AG09309 (cell line): Measurements from ENCODE around the gene NOB1.

Source experiments
- DNase-seq: peaks from one replicate; pipeline ENCODE4 v3.0.0-alpha.2; 2010; ENCODE audit warnings: low read depth
- H3K4me3 ChIP-seq: 2 replicates; pipeline ENCODE4 v1.5.1; 2011; ENCODE audit warnings: mild to moderate bottlenecking, low read depth, low read length, moderate library complexity; ENCODE audit not compliant: control insufficient read depth
- TF ChIP-seq, protein P1 (sequence below): IDR thresholded peaks from 2 replicates; pipeline ENCODE4 v1.5.1; 2011; ENCODE audit warnings: mild to moderate bottlenecking, low read depth, low read length, inconsistent platforms; ENCODE audit not compliant: insufficient read depth, control insufficient read depth; ENCODE audit errors: missing control alignments

Gene NOB1

DNA sequence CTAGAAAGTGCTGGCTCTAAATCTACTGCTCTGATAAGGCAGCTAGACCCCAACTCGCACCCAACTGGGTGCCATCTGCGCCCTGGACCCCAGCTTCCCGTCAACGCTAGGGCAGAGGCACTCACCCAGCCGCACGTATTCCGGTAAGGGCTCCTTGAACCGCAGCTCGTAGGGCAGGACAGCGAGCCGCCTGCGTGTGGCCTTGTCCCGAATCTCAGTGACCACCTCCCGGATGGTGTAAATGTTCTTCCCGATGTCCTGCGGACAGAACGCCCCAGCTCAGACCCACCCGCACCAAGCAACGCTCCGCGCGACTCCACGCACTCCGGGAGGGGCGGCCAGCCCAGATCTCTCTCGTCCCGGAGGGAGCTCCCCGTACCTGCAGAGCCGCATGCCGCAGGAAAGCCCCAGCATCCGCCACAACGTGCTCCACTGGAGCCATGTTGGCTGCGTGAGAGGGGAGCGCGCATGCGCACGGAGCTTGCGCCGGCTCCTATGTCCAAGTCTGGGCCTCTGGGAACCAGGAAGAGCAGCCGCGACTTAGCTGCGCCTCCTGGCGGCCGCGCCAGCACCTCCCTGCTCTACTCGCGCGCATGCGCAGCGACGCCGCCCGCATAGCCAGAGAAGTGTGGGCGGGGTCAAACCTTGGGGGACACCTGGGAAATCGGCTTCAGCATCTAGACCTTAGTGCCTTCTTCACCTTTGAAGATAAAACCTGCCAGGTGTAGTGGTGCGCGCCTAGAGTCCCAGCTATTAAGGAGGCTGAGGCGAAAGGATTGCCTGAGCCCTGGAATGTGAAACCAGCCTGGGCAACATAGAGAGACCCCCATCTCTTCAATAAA lies at the start of gene NOB1:
NOB1 (minus strand) TSS at position 458 of the 842 bp plus-strand sequence; CDS start at position 442, 16 bp downstream.
- peak within 1 kb of the TSS; percentile 100 for H3K4me3 ChIP-seq
- TF ChIP-seq, protein P1, sequence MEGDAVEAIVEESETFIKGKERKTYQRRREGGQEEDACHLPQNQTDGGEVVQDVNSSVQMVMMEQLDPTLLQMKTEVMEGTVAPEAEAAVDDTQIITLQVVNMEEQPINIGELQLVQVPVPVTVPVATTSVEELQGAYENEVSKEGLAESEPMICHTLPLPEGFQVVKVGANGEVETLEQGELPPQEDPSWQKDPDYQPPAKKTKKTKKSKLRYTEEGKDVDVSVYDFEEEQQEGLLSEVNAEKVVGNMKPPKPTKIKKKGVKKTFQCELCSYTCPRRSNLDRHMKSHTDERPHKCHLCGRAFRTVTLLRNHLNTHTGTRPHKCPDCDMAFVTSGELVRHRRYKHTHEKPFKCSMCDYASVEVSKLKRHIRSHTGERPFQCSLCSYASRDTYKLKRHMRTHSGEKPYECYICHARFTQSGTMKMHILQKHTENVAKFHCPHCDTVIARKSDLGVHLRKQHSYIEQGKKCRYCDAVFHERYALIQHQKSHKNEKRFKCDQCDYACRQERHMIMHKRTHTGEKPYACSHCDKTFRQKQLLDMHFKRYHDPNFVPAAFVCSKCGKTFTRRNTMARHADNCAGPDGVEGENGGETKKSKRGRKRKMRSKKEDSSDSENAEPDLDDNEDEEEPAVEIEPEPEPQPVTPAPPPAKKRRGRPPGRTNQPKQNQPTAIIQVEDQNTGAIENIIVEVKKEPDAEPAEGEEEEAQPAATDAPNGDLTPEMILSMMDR = peak; percentile 99
- DNase-seq = peak; percentile 86

DNA sequence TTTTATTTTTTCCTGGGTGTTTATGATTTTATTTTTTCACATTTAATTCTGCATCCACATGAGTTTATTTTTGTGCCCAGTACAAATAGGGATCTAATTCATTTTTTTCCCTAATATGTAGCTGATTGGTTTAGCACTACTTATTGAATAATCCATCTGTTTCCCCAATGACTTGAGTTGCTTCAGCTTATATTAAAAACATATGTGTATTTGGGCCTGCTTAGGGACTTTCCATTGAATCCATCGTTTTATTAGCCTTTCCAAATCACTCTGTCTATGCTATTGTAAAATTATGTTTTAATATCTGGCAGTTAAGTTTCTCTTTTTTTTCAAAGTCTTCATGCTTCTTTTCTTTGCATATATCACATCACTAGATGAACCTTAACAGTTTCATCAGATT lies 49.6 kb upstream of the NOB1 start:
- DNase-seq = peak; percentile 13
- TF ChIP-seq, protein P1 = no peak

DNA sequence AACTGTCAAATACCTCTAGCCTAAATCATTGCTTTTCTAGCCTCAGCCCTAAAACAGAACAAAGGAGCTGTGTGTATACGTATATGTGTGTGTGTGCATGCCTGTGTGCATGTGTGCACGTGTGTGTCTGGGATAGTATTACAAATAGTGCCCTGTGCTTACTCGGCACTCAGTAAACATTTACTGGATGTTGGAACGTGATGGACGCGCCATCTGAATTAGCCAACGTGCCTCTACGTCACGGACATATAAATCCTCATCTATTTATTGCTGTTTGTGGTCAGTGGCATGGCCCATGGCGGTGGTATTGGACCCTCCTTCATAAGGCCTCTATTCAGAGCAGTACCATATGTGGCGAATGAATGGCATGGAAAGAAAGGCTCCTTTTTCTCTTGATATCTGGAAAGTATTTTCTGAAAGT lies 44.9 kb upstream of the NOB1 start:
- TF ChIP-seq, protein P1 = no peak
- no peak overlapping the region for H3K4me3 ChIP-seq
- DNase-seq = no peak

More for the DNA sequence above, 49.6 kb upstream of the NOB1 start:
- H3K4me3 ChIP-seq = no peak overlapping the region

DNA sequence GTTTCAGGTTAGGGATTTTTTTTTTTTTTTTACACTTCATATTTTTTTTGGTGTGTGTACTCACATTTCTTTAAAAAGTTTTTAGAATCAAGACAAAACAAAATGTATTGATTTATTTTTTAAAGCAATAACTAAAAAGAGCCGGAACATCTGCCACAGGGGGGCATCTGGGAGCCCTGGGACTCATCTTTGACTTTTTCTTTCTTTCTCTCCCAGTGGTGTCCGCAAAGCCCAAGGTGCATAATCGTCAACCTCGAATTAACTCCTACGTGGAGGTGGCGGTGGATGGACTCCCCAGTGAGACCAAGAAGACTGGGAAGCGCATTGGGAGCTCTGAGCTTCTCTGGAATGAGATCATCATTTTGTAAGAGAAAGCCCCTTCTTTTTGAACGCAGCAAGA lies 43.7 kb upstream of the NOB1 start:
- DNase-seq = no peak

DNA sequence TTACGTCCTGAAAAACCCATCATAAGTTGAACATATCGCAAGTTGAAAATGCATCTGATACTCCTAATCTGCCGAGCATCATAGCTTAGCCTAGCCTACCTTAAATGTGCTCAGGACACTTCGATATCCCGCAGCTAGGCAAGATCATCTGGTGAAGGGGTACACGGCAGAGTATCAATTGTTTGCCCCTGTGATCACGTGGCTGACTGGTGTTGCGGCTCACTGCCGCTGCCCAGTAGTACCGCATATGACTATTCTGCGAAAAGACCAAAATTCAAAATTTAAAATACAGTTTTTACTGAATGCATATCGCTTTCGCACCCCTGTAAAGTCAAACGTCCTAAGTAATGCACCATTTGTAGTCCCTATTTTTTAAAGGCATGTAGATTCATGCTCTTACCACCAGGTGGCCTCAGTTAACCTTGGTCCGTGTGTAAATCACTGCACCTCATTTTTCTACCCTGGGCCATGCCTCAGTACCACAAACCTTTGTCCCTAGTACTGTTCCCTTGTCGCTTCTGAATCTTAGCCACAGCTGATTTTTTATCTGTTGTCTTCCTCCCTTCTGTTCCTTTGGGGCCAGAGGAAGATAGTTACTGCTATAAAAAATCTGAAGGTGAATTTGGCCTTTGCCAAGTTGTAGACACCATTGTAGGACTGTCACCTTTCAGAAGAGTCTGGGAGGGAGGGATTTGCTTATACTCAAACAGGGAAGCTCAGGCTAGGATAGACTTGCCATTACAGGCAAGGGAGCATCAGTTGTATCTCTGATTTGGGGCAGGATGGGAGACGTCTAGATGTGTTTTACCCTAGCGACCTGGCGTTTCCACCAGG lies 41.8 kb upstream of the NOB1 start:
- DNase-seq = peak; percentile 25
- TF ChIP-seq, protein P1 = peak; percentile 77
- H3K4me3 ChIP-seq = no peak overlapping the region

More for the DNA sequence above, 43.7 kb upstream of the NOB1 start:
- TF ChIP-seq, protein P1 = peak; percentile 58
- no peak overlapping the region for H3K4me3 ChIP-seq

DNA sequence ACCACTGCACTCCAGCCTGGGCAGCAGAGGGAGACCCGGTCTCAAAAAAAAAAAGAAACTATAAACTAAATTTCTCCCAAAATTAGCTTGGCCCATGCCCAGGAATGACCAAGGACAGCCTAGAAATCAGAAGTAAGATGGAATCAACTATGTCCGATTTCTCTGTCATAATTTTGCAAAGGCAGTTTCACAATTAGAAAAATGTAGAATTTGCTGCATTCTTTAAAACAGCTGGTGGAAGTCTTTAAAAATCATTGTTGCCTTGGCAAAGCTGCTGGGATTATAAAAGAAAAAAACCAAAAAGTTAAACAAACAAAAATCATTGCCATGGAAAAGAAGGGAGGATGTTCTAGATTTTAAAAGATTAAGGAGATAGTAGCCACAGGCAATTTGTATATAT lies 39.8 kb upstream of the NOB1 start:
- TF ChIP-seq, protein P1 = no peak
- no peak for DNase-seq
- no peak overlapping the region for H3K4me3 ChIP-seq
